ENCODE results near the gene PEMT.
A peak's percentile ranks its signal among the peaks of the same experiment; 100 is the strongest.

Gene PEMT

GRCh38 chr17:17505610-17506171 lies 85.8 kb downstream of the PEMT start:
- DNase-seq (ENCODE audit: extremely low read depth in 1 of 2, low read depth in 1 of 2), result no peak

DNA sequence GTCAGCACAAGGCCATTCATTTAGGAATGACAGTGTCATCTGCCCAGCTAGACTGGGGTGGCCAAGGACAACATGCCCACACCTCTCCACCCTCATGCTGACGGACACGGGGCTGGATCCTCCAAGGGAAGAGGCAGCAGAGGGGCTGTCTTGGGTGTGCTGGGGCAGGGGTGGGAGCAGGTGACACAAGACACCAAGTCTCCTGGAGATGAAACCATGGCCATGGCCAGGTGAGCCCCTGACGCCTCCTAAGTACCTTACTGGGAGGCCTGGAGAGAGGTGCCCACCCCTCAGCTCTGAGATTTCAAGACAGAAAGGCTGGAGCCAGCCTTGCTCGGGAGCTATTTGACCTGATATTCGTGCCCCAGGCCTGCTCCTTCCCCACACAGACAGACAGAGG lies 86.4 kb downstream of the PEMT start:
- DNase-seq (ENCODE audit: extremely low read depth in 1 of 2, low read depth in 1 of 2), result no peak

DNA sequence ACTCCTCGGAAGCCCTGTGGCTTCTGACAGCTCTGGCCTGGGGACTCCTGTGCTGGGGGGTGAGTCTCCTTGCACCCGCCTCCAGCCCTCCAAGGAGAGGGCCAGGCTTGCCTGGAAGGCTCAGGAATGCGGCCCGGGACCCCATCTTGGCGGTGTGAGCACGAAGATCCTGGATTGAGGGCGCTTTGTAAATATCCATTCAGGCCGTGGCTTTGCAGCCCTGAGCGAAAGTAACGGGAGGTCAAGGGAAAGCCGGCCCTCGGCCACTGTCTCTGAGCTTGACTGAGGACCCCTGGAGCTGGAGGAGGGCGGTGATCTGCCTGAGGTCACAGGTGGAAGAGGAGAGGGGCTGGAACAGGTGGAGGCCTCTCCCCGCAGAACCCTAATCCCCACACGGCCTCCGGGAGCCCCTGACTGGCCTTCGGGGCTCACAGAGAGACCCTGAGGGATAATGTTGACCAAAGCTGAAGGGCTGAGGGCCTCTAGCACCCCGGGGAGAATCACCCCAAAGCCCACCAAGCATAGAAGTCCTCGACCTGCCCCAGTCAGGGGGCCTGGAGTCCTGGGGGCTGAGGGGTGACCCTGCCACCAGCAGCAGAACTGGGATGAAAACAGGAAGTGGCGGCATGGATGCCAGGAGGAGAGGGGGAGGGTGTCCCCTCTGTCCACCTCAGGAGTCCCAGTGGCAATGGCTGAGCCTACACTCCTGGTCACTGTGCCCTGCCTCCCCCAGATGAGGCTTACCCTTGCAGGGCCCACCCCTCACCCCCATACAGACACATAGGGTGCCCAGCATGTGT lies 87.0 kb downstream of the PEMT start:
- DNase-seq (ENCODE audit: extremely low read depth in 1 of 2, low read depth in 1 of 2), result no peak

- DNase-seq (ENCODE audit: extremely low read depth in 1 of 2, low read depth in 1 of 2), result no peak
Measured at GRCh38 chr17:17503566-17504130, 87.9 kb downstream of the PEMT start.

DNA sequence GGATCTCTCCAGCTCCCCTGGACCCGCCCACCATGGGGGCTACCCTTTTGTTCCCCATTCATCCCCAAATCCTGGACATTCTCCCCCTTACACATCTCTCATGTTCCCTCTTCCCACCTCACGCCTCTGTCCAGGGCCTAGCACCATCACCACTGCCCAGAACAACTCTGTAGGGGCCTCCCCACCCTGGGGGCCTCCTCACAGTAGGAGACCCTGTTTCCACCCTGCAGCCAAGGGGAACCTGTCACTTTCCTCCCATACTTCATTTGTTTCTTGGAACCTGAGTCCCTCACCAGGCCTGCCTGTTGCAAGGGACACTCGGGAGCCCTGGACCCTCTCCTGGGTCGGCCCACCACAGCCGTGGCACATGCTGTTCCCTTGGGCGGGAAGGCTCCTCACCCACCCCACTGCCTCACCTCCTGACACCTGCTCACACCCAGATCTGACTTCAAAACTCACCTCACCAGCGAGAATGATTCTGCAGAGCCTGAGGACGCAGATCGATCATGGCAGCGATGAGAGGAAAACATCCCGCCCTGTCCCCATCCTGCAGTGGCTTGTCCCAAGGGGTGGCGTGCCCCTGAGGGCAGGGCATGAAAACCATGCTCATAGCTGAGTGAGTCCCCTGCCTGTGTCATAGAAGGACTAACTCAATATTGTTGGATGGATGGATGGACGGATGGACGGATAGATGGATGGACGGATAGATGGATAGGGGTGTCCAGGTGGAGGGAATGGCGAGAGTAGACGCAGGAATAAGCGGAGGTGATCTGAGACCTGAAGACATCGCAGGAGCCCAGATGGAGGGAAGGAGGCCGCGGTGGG lies 88.6 kb downstream of the PEMT start:
- DNase-seq (ENCODE audit: extremely low read depth in 1 of 2, low read depth in 1 of 2), result no peak

DNA sequence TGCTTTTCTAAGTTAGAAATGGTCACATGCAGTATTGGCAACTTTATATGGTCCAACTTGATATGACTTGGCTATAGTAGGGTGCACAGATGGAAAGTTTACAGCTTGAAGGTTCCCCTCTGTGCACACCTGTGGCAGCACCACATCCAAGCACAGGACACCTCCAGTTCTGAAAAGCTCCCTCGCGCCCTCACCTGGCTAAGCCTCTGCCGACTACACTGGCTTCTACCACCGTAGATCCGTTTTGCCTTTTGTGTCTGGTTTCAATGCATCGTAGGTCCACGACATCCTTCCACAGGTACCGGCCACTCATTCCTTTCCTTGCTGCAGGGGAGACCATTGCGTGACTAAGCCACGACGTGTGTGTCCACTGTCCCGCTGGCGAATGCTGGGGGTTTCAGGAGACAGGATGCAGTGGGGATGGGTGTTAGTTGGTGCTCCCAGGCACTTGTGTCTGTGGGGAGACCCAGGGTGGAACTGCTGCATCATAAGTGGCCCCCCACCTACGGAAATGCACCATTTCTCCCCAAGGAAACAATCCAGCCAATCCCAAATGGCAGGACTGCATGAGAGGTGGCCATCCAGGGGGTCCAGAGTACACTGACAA lies 90.4 kb downstream of the PEMT start:
- DNase-seq (ENCODE audit: extremely low read depth in 1 of 2, low read depth in 1 of 2), result no peak

DNA sequence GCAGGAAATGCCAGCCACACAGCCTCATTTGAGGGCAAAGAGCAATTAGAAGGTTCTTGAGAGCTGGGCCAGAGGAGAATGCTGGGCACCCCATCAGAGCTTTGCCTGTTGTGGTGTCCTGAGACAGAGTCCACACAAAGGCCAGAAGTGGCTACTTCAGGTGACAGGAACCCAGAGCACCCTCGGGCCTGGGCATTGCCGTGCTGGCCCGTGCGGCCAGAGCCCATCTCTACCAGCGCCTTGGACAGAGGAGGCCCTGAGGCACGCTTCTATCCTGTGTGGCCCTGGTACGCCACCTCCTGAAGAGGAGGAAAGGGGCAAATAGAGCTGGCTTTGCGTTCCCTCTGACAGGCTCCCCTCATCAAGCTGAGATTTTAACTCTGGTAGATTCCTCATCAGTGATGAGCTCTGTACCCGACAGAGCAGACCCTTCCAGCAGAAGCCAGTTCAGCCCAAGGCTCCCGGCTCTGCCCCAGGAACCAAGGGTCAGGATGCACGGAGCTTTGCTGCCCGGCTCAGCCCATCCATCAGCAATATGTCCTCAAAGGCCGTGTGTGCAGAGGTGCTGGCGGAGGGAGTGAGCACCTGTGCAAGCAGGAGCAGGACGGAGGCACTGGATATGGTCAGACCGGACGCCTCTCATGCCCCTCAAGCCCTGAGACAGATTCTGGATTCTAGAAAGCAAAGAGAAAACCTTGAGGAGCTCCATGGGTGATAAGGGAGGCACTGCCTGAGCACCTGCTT lies 91.9 kb downstream of the PEMT start:
- no peak for DNase-seq (ENCODE audit: extremely low read depth in 1 of 2, low read depth in 1 of 2)

DNA sequence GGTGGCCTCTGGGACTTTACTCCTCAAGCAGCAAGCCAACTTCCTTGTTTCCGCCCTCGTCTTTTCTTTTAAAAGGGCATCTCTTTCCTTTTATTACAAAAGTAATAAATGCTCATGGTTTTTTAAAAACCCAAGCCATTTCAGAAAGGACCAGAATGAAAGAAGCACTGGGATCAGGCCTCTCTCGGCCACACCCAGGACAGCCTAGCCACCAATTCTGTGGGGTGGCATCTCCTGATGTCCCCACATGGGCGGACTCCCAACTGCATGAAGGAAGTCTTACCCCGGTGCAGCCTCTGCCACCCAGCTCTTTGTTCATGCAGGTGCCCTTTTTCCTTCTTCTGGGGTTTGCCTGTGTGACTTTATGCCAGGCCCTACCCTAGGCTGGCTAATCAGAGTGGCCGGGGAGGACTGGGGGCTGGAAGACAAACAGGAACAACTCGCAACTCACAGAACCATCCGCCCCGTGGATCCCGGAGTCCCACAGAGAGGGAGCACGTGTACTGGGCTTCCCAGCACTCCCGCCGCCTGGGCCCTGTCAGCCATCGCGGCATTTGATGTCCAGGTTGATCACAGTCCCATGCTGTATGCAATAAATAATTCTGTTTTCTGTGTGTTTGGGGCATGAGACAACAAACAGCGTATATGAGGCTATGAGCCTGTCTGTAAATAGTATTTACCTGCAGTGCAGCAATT lies 92.8 kb downstream of the PEMT start:
- no peak for DNase-seq (ENCODE audit: extremely low read depth in 1 of 2, low read depth in 1 of 2)

DNA sequence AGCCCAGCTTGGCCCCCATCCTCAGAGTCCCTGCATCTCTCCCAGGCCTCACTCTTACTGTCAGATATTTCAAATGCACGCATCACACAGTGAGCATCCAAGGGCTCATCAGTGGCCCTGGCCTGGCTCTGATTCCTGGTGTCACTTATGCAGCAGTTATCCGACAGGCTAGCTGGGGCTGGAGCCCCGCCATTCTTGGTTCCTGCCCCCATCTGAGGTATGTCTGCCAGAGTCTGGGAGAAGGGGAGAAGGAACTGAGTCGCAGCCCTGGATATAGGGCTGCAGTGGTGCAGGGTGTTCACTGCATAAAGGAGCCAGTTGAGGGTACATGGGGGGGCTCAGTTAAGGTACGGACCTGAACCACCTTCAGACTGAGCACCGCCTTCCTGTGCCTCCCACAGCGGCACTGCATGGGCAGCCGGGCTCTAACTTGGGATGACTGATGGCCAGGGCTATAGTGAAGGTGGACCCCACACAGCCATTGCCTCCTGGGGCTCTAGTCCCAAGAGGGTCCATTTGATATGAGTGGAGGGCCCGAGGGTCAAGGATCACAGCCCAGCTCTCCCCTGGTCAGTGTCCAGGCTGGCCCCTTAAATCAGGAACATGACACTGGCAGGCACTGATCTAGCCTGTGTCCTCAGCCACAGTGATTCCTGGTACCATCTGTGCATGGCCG lies 93.5 kb downstream of the PEMT start:
- DNase-seq (ENCODE audit: extremely low read depth in 1 of 2, low read depth in 1 of 2), result no peak

DNA sequence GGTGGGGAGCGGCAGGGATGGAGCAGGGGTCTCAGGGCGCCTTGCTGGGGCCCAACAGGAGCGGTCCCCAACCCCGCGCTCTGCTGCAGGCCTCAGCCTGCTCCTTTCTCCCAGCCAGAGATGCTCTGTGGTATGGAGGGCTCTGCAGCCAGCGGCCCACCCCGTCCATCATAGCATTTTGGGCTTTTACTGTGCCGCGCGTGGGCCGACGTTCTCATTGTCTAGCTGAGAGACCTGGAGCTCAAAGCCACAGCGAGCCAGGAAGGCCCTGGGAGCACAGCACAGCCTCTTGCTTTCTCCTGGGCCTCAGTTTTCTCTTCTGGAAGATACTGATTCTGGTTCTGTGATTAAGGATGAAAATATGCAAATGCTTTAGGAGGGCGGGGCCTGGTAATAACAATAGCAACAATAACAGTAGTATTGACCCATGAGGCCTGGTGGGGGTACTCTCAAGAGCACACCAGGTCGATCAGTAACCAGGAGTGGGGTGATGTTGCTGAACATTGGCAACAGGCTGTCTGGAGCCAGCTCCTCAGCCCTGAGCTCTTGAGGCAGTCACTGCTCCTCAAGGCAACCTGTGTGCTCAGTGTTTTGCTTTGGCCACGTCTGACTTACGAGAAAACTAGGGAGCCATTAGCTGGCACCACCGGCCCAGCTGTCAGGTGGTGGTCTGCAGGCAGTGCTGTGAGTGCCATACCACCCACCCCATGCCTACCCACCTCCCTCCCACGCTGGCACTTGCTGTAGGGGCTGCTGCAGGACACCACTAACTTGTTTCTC lies 94.3 kb downstream of the PEMT start:
- DNase-seq (ENCODE audit: extremely low read depth in 1 of 2, low read depth in 1 of 2), result no peak

DNA sequence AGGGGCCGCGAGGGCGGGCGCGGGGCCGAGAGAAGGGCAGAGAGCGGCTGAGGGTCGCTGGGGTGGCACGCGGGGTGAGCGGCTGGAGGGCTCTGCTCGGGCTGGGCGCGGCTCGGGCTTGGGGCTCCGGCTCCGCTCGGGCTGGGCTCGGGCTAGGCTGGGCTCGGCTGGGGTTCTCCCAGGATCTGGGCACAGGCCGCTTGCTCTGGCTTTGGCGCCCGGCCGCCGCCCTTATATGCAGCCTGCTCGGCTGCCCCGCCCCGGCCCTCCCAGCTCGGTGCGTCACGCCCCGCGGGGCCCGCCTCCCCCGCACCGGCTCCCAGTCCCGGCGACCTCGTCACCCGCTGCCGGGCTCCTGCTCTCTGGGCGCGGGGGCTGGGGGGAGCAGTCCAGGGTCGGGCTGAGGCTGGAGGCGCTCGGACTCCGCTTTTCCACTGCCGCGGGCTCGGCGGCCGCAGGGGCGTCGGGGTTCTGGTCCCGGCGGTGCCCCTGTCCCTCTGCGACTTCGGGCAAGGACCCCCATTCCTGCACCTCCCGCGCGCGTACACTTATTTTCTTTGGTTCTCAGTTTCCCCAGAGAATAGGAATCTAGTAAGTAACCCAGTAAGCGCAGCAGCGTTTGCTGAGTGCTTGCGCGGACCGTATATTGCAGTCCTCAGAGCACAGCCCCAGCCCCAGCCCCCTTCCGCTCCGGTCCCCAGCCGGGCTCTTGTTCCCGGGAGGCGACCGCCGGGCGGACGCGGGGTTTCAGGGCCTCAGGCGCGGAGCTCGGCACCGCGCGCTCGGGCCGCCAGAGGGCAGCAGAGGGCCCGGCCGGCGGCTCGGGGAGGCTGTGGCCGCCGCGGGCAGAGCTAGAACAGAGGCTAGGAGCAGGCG lies 95.1 kb downstream of the PEMT start, which contains the start of gene RASD1:
RASD1 (minus strand) TSS at position 207 of the 876 bp plus-strand sequence. CDS start 214 bp downstream, outside the sequence.
- peak; percentile 34 to 69 for DNase-seq (ENCODE audit: extremely low read depth in 1 of 2, low read depth in 1 of 2)

DNA sequence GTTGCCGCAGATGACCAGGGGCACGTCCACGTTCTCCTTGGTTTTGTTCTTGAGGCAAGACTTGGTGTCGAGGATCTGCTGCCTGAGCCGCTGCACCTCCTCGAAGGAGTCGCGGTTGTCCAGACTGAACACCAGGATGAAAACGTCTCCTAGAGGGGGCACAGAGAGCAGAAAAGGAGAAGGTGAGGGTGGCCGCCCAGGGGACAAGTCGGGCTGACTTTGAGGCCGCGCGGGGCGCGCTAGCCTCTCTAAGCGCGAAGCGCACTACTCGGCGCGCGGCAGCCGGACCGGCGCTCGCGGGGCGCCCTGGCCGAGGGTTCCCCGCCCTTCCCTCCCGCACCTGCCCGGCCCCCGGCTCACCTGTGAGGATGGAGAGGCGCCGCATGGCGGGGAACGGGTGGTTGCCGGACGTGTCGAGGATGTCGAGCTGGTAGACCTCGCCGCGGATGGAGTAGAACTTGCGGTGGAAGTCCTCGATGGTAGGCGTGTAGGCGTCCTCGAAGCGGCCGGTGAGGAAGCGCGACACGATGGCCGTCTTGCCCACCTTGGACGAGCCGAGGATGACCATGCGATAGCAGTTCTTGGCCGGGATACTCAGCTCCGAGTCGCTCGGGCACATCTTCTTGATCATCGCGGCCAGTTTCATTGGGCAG lies 95.8 kb downstream of the PEMT start:
- peak in 1 of 2 donors; percentile 15 for DNase-seq (ENCODE audit: extremely low read depth in 1 of 2, low read depth in 1 of 2)

DNA sequence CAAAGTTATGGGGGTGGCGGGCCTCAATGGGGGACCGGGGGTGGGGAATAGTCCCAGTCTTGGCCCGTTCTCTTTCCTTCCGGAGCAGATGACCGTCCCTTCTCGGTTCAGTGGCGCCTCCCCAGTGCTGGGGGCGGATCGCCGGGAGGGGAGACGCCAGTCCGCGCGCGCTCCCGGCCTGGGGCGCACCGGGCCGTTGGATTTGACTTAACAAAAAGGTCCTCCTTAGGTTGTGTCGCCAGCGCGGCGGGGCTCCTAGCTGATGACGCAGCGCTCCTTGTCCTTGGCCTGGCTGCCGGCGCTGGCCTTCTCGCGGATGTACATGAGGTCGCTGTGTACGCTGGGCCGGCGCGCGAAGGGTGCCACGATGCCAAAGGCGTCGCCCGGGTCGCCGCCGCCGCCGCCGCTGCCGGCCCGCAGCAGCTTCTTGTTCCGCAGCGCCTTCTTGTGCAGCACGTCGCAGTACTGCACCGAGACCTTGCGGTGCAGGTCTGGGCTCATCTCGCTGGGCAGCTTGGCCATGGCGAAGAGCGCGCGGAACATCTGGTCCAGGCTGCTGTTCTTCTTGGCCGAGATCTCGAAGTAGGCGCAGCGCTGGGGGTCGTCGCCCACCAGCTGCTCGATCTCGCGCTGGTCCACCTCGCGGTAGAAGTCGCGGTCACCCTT lies 96.5 kb downstream of the PEMT start:
- no peak for DNase-seq (ENCODE audit: extremely low read depth in 1 of 2, low read depth in 1 of 2)

GRCh38 chr17:17494499-17494869 lies 97.0 kb downstream of the PEMT start:
- DNase-seq (ENCODE audit: extremely low read depth in 1 of 2, low read depth in 1 of 2), result no peak

- no peak for DNase-seq (ENCODE audit: extremely low read depth in 1 of 2, low read depth in 1 of 2)
Measured at GRCh38 chr17:17493986-17494466, 97.5 kb downstream of the PEMT start.

Measured in activated CD8-positive, alpha-beta memory T cell treated with anti-CD3 and anti-CD28 coated beads for 1 hour (primary cell).